ENCODE results near the gene B3GAT2. TPM values are rescaled to one million over a fixed set of nuclear protein-coding genes. Genes with fewer than 3 reads are reported as not detected.

B3GAT2 gene
- total RNA-seq, 1 experiment from 2014 or later: 0.22 TPM

- Histone ChIP-seq H4K5ac (ENCODE audit: insufficient read length, low read depth, low read length) (no peak overlapping the region), H2AK5ac (ENCODE audit: insufficient read length, low read length) (no peak overlapping the region), H3K23me2 (ENCODE audit: insufficient read length, low read depth, low read length, poor library complexity, severe bottlenecking) (no peaks in the 10 kb centered on the region), H2BK12ac (ENCODE audit: insufficient read length, low read depth, low read length) (no peak overlapping the region), H3K56ac (ENCODE audit: insufficient read length, low read depth, low read length) (no peak overlapping the region), H2AFZ (ENCODE audit: low read length) (no peak overlapping the region), H3K4me2 (ENCODE audit: insufficient read depth, insufficient read length, low read length) (peak overlapping the region; percentile 4), H3K79me1 (ENCODE audit: insufficient read depth, low read depth, low read length, poor library complexity, severe bottlenecking) (no peaks in the 10 kb centered on the region), H3K14ac (ENCODE audit: insufficient read depth, low read length) (no peak overlapping the region), H3K23ac (ENCODE audit: insufficient read length, low read depth, low read length) (no peak overlapping the region), H3K4ac (ENCODE audit: low read depth, low read length) (no peak overlapping the region), H4K20me1 (ENCODE audit: control insufficient read depth, insufficient read depth, insufficient read length) (no peaks in the 10 kb centered on the region), H3K9me3 (ENCODE audit: control insufficient read depth, low read depth, low read length) (no peaks in the 10 kb centered on the region), H3K9ac (ENCODE audit: extremely low read depth, insufficient read length, low read length) (no peak overlapping the region), H4K91ac (ENCODE audit: insufficient read length, low read depth, low read length) (no peak overlapping the region), H3K79me2 (ENCODE audit: insufficient read depth, low read length) (no peaks in the 10 kb centered on the region), H2BK20ac (ENCODE audit: low read depth, low read length, poor library complexity, severe bottlenecking) (no peak overlapping the region), H3K27ac (ENCODE audit: insufficient read length, low read depth, low read length) (peak overlapping the region; percentile 12), H3K18ac (ENCODE audit: insufficient read length, low read depth, low read length) (no peak overlapping the region), H2BK120ac (ENCODE audit: low read depth, low read length, poor library complexity, severe bottlenecking) (no peak overlapping the region), H3K27me3 (ENCODE audit: insufficient read depth, low read length) (no peaks in the 10 kb centered on the region), H3K4me1 (ENCODE audit: insufficient read depth, low read length) (peaks cover 6% of the 10 kb centered on the region), H3T11ph (ENCODE audit: low read length) (no peak overlapping the region), H4K8ac (replicated peaks; ENCODE audit: insufficient read length, low read depth, low read length) (no peak overlapping the region), H2BK5ac (ENCODE audit: insufficient read length, low read length) (no peak overlapping the region), H2BK15ac (ENCODE audit: low read depth, low read length) (no peak overlapping the region)
- Mint-ChIP-seq H3K27me3 (ENCODE audit: low read depth) (no peaks in the 10 kb centered on the region), H3K4me1 (peaks cover 10 to 14% of the 10 kb centered on the region in 2 experiments), H3K27ac (peak overlapping the region; percentile 5 to 91 (median 90); a peak in 6 of 7 replicates), H3K9me3 (peaks cover 0 to 2% of the 10 kb centered on the region in 2 experiments; a peak in 1 of 5 replicates), H3K4me3 (no peak overlapping the region; a peak in 1 of 5 replicates), H3K36me3 (ENCODE audit: insufficient read depth in 1 of 3, low read depth in 3 of 3) (peaks cover 0 to 6% (median 0%) of the 10 kb centered on the region in 3 experiments; a peak in 1 of 7 replicates)
- DNase-seq: no peak
- no CpG with 5 or more reads among the region's 3 CpGs for WGBS (ENCODE audit: extremely low coverage, insufficient read length, low lambda C conversion rate)
- TF ChIP-seq CTCF (conservative IDR thresholded peaks at IDR 0.05): no peak
Observed at GRCh38 chr6:70864401-70864800, 92.5 kb downstream of the B3GAT2 start.

Data from H9 (cell line).